NCI-H446 treated with DMSO at 0.1 percent for 48 hours (cell line): ENCODE measurements around the gene TMEM37.
"Not testable (repeated sequence)": the region's sequence is repeated elsewhere in the genome, so short reads cannot be mapped to it uniquely, and the experiment has no call there.

Source experiments
- DNase-seq: peaks from one replicate; lab custom pipeline; 2025; lab: John Stamatoyannopoulos, UW

The TMEM37 gene

DNA sequence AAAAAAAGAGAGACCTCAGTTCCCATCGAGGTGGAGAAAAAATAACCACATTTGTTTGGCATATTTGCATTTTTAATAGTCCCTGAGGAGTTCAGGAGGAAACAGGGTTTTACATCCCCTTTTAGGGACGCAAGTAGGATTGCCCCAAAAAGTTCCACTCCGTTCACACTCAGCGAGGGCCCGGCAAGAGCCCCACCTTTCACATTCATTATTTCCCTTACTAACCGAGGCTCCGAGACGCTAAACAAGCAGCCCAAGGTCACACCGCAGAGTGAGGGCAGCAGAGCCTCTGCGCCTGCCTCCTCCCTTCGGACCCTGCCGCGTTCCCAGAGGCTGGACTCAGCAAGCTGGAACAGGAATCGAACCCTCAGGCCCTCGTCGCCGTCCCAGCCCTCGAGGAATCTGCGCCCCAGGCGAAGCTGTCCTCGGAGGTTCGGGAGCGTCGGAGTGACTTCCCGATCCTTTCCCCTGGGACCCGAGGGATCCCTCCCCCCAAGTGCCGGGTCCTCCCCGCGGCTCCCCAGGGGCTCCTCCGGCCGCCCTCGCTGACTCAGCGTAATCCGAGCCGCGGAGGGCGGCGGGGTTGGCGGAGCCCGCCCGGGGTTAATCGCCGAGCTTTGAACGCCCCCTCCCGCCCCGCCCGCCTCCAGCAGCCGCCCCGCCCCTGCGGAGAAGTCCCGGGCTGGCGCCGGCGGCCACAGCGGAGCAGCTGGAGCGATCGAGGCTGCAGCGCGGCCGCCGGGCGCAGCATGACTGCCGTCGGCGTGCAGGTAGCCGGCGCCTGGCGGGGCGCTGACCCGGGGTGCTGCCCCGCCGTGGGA, at the start of gene TMEM37:
Gene TMEM37, plus strand, starts transcription at position 700 of the 821 bp plus-strand sequence. Its CDS starts 50 bp downstream, at position 750.
- DNase-seq = peak; percentile 3

DNA sequence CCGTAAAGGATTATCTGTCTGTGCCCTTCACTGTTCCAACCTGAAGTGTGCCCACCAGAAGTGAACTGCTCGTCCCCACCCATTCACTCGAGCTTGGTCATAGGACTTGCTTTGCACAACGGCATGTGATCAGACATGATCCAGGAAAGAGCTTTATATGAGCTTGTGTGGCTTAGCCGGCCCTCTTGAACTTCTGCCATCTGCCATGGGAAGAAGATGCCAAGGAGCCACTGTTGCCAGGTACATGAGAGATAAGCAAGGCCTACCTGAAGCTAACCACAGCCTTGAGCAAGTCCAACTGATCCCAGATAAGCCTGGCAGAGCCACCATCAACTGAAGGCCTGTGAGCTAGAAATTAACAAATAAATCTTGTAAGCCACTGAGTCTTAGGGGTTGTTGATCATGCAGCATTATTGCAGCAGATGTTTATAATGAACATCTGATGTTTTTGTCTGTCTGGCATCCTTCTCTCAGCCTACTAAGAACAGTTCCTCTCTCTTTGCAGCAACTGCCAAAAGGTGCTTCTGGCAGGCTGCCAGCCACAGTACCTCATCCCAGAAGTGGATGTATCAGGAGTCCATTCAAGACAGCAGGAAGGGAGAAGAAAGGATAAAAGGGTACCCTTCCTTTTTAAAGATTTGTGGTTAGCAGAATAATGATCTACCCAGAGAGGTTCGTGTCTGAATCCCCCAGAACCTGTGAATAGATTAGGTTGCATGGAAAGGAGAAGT, 48.1 kb upstream of the TMEM37 start:
- peak; percentile 86 for DNase-seq

DNA sequence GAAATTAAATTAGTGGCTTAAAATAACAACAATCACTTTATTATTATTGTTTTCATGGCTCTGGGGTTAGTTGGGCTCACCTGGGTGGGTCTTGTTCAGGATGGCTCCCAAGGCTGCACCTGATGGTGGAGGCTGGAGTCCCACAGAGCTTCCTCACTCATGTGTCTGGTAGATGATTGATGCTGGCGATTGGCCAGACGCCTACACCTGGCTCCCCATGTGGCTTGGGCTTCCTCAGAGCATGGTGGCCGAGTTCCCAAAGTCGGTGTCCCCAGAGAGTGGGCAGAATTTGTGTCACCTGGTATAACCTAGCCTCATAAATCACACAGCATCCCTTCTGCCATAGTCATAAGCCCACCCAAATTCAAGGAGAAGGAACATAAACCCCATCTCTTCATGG, 46.7 kb upstream of the TMEM37 start:
- DNase-seq = no peak

DNA sequence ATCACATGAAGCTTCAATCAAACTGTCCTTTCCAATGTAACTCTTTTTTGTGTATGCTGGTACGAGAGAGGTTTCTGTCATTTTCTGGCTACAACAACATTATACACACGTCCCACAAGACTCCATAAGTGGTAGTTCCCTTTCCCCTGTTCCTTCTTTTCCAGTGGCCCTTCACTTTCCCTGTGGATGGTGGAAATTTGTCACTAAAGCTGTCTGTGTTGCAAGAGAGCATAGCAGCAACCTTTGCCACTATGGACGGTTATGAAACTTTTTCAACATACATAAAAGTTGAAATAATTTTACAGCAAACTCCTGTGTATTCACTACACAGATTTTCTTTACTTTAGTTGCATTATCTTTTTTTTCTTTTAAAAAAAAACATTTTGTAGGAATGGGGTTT, 46.2 kb upstream of the TMEM37 start:
- no peak for DNase-seq

DNA sequence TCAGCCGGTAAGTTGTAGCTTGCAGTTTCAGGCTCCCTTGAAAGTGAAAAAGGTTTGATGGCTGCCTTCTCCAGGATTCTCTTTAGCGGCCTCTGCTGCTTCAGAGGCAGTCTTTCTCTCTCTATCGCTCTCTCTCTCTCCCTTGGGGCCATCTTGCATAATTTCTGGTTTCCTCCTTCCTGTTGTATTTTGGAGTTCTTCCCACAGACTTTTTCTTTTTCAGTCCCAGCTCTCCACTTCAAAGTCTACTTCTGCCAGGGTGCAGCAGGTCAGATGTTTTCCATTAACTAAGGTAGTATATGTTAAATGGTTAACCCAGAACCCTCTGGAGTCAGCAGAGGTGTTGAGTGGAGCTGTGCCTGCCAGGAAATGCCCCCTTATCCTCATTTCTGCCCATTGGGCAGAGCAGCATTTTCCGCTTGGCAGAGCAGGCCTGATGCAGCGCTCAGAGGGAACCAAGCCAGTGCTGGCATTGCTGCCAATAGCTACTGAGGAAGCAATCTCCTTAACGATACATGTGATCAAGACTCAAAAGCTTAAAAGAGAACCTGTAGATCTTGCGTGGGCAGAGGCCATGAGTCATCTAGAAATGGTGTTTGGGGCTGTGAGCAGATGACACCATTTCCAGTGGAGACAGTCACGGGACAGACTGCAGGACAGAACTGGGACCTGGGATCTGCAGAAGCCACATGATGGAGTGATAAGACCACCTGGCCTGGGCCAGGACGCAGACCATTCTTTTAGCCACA, 44.1 kb upstream of the TMEM37 start:
- DNase-seq = peak; percentile 91

DNA sequence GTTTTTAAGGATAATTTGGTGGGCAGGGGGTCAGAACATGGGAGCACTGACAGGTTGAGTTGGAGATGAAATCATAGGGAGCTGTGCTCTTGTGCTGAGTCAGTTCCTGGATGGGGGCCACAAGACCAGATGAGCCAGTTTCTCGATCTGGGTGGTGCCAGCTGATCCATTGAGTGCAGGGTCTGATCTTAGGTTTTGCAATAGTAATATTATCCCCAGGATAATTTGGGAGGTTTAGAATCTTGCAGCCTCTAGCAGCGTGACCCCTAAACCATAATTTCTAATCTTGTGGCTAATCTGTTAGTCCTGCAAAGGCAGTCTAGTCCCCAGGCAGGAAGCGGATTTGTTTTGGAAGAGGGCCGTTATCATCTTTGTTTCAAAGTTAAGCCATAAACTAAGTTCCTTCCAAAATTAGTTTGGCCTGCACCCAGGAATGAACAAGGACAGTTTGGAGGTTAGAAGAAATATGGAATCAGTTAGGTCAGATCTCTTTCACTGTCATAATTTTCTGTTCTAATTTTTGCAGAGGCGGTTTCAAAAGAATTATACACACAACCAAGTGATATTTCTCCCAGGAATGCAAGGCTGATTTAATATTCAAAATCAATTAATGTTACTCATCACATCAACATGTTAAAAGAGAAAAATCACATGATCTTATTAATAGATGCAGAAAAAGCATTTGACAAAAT, 41.9 kb upstream of the TMEM37 start:
- DNase-seq = peak; percentile 79

DNA sequence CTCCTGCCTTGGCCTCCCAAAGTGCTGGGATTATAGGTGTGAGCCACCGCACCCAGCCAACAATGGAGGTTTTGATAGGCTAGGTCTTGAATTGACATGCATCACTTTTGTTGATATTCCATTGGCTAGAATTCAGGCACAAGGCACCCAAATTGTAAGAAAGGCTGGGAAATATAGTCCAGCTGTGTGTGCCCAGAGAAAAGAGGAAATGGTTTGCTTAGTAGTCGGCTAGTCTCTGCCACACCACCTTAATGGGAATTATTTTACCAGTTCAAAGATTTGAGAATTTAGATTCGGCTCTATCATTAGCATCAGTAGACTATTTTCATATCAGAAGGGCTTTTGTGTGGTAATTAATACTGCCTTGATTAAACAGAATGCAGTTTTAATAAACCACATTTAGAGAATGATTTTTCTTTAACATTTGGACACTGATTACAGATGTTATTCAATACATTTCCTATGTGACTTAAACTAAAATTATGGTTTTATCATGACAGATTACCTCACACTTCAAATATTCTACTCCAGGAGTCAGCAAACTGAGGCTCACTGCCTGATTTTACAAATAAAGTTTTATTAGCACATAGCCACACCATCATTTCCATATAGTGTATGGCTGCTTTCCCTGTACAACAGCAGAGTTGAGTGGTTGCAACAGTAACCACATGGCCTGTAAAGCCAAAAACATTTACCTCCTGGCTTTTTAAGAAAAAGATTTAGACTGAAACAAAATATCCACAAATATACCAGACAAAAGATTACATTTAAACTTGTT, 37.5 kb upstream of the TMEM37 start:
- DNase-seq = no peak

GRCh38 chr2:119397196-119397595, 34.5 kb upstream of the TMEM37 start:
- DNase-seq = no peak

DNA sequence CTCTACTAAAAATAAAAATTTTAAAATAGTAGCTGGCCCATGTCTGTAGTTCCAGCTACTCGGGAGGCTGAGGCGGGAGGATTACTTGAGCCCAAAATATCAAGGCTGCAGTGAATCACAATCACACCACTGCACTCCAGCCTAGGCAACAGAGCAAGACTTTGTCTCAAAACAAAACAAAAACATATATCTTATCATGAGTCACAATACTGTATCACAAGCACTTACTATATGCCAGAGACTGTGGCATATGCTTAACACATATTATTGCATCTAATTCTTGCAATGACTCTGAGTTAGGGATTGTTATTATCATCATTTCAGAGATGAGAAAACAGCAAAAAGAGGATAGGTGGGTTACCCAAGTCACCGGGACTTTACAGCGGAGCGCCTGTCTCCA, 29.5 kb upstream of the TMEM37 start:
- no peak for DNase-seq

DNA sequence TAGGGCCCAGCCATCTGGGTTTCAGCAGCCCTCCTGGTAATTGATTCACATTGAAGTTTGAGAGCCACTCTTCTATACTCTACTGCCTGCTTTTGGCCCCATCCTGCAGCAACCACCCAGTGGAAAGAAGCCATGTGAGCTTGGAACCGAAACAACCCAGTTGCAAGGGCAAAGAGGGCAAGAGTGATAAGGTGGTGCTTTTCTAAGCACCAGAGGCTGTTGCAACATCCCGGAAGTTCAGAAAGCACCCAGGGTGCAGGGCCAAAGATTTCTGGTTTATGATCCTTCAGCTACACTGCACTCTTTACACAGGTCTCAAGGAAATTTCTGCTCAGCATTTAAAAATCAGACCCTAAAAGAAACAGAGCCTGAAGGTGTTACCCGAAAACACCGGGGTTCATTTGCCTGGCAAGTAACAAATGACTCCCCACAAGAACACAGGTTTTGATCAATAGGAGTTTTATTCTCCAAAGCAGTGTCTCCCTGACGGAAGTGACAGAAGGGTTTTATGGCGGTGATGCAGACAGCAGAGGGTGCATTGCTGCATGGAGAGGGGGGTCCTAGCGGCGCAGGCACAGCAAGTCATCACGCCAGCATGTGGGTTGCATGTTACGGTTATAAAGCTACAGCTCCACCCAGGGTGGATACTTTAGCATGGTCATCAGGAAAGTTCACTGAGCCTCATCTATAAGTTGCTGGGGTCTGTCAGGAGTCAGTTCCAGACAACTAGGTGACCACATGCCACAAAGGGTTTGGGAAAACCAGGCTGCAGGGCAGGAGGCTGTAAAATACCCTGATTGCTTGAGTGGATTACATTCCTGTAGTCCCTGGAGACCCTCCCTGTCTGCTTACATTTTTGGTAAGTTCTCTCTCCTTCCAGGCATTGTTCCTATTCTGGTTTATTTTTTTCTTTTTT, 28.8 kb upstream of the TMEM37 start:
- DNase-seq = no peak

- not testable (repeated sequence) for DNase-seq
Measured at GRCh38 chr2:119403618-119404017, 28.0 kb upstream of the TMEM37 start.

- no peak for DNase-seq
Measured at GRCh38 chr2:119405151-119405550, 26.5 kb upstream of the TMEM37 start.

DNA sequence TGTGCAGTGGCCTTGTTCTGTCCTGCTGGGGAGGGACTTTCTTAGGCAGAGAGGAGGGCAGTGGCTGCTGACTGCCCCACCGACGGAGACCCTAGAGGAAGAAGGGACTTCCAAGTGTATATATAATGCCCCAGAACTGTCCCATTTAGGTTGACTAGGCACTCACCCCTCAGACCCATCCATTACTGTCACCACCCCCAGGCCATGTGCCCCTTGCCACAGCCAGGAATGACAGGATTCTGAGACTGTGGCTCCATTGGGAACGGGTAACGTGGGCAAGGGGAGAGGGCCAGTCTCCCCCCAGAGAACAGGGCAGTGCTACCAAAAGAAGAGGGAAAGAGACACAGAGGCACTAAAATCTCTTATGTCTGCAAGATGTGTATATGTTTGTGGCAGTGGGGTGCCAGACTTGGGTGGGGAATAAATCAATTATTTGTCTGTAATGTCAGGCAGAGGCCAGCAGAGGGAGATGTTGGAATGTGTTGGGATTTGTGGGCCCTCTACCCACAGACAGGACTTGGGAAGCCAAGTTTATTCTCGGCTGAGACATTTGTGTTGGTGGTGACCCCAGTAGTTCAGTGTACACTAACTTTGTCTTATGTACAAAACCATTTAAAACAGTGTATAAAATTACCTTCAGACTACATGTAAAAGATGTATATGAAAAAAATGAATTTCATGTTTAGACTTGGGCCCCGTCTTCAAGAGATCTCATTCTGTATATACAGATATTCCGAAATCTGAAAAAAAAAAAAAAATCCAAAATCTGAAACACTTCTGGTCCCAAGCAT, 24.0 kb upstream of the TMEM37 start:
- no peak for DNase-seq

- no peak for DNase-seq
Measured at GRCh38 chr2:119408221-119408619, 23.4 kb upstream of the TMEM37 start.

DNA sequence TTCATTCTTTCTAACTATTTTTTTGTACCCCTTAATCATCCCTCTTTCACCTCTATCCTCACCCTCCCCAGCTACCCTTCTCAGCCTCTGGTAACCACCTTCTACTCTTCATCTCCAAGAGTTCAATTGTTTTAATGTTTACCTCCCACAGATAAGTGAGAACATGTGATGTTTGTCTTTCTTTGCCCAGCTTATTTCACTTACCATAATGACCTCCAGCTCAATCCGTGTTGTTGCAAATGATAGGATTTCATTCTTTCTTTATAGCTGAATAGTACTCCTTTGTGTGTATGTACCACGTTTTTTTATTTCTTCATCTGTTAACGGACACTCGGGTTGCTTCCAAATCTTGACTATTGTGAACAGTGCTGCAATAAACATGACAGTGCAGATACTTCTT, 22.1 kb upstream of the TMEM37 start:
- DNase-seq = no peak

DNA sequence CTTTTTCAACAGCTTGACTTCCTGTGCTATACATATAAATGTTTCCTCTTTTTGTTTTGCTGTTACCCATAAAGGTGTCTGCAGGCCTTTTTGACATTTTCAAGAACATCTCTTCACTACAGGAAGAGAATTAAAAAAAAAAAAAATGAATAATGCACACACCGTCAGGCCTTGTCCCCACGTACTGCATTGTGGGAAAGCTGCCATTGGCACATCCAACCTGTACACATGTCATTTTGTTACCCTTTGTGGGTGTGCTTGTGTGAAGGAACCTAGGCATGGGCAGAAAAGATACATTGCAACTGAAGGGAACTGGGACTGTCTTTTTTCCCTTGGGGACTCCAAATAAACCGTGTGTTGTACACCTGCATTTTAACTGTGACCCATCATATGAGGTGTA, 16.8 kb upstream of the TMEM37 start:
- DNase-seq = no peak

- DNase-seq = no peak
Measured at GRCh38 chr2:119415630-119416029, 16.0 kb upstream of the TMEM37 start.

DNA sequence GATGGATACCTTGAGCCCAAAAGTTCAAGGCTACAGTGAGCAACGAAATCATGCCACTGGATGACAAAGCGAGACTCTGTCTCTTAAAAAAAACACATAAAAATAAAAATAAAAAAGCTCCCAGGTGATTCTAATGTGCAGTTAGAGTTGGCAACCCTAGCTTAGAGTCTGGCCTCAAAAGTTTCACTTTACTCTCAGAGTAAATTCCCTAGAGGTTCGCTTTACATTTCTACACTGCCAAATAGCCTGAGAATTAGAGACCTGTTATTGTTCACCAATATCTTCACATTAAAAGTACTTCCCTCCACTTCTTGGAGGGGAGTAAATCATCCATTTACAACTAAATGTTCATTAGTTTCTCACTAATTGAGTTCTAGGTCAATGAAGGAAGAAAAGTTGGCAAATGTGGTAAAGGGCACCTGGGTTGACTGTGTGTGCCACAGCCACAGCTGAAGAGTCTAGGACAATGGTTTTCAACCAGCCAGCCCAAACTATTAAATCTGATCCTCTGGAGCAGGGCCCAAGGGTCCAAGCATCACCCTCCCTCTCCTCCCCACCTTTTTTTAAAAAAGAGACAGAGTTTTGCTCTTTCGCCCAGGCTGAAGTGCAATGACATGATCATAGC, 15.2 kb upstream of the TMEM37 start:
- no peak for DNase-seq

- no peak for DNase-seq
Measured at GRCh38 chr2:119417908-119418307, 13.7 kb upstream of the TMEM37 start.
